ENCODE results near the gene VIM.

GRCh38 chr10:17208476-17208875, 19.6 kb upstream of the VIM start:
- TF ChIP-seq ZNF184 (tag by site-specific recombination; IDR thresholded peaks at IDR 0.05) (no peak), CTCF (tag by site-specific recombination; IDR thresholded peaks at IDR 0.05) (no peak), ZNF239 (tag by site-specific recombination; IDR thresholded peaks at IDR 0.05) (no peak), ZNF768 (tag by site-specific recombination; IDR thresholded peaks at IDR 0.05) (no peak), ZNF704 (tag by site-specific recombination; IDR thresholded peaks at IDR 0.05) (no peak), YY1 (tag by site-specific recombination; IDR thresholded peaks at IDR 0.05) (no peak), ZNF48 (tag by site-specific recombination; IDR thresholded peaks at IDR 0.05) (no peak), ZBTB1 (tag by site-specific recombination; IDR thresholded peaks at IDR 0.05) (no peak)

Measured in HEK293 (cell line).